ENCODE measurements around the gene VSIG4.

Gene VSIG4

DNA sequence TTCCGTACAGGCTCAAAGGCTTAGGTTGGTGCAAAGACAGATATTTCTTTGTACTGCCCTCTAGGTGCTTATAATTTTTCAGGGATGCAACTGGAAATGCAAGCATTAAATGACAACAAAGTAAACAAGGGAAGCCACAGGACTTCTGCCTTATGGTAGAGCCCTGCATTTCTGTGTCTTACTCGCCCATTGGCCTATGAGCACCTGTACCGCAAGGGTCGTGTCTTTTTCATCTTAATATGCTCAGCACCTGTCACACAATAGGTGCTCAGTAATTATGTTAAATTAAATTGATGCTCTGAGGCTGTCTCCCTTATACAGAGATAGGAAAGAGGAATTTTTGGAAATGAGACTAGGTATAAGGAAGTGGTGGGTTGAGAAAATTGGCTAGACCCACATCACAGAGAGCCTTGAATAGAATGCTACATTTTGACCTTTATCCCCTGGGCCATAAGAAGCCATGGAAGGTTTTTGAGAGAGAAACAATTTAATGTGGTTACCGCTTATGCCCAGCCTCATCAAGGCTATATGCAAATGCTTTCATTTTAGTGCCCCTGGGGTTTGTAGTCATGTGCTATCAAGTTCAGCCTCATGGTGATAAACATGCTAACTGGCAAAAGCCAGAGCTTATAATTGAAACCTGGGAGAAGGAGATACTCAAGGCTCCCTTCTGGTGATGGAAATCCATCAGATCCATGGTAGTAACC is 16.3 kb downstream of the VSIG4 start:
- DNase-seq (ENCODE audit: low spot score) = no peak

DNA sequence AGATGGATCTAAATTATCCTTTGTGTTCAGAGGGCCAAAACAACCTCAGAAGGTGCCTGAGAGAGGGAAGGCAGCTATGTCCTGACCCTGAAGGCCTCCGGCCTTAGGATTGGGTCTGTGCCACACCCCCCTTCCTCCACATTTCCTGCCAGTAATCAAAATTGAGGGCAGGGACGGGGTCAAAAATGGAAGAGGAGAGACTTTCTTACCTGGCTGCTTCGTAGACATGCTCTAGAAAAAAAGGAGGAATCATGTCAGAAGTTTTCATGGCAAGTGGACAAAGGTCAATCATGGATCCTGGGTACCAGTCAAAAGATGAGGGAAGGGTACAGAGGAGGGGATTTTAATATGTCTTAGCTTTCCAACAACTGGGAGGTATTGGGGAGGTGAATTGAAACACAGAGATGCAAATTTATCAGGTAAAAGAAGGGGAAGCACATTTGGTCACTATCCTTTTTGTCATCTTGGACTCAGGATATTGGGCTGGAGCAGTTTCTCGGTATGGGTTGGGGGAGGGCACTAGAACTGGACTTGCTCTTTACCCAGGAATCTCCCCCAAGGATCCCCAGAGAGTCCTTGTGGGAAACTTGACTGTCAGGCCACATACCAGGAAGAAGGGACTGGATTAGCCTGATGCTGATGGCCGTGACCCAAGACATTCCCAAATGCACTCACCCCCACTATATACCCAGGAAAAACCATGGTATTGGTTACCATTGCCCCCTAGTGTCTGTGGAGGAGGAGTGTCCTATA is 17.1 kb downstream of the VSIG4 start:
- DNase-seq (ENCODE audit: low spot score) = no peak

DNA sequence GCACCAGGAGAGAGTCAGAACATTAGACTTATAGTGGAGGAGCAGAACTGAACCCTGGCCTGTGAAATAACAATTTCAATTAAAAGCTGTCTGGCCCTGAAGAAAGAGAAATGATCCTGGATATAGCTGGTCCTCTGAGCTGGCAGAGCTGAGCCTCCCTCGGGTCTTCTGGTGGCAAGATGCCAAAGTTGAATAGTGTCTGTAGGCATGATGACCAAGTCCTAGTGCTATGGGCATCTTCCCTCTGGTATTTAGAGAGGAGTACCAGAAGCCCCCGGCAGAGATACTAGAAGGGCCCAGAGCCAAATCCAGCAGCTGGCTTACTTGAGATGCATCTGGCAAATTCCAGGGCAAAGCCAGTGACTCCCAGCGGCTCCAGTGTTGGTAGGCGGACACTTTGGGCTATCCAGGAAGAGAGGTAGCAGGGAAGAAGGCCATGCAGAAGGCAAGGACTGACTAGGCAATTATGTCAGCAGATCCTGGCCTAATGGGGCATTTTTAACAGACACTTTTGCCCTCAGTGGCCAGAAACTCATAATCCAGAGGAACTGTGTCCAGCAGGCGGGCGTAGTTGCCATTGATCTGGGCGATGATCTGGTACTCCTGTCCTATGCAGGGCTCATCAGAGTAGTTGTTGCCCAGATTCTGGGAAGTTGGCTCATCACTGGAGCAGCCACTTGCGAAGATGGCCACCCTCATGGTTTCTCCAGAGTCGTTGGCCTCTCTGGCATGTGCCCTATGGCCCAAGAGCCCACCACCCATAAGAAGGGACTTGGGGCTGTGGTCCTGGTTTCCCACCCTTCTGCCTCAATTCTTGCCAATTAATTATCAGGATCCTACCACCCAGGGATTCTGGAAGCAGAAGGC is 17.9 kb downstream of the VSIG4 start:
- DNase-seq (ENCODE audit: low spot score) = no peak

DNA sequence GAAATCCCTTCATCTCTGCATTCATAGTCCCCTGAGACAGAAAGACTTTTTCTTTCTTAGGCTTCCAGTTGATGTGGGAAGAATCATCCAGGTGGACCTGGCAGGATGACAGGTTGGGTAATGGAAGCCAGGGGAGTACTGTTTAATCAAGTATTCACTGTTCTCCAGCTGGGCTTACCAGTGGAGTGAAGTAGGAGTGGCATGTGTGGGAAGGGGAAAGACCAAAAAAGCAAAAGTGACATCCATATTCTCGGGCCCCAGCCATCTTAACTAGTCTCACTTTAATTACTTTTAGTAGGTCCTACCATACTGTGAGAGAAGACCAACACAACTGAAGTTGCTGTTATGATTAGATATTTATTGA is 18.5 kb downstream of the VSIG4 start:
- no peak for DNase-seq (ENCODE audit: low spot score)

DNA sequence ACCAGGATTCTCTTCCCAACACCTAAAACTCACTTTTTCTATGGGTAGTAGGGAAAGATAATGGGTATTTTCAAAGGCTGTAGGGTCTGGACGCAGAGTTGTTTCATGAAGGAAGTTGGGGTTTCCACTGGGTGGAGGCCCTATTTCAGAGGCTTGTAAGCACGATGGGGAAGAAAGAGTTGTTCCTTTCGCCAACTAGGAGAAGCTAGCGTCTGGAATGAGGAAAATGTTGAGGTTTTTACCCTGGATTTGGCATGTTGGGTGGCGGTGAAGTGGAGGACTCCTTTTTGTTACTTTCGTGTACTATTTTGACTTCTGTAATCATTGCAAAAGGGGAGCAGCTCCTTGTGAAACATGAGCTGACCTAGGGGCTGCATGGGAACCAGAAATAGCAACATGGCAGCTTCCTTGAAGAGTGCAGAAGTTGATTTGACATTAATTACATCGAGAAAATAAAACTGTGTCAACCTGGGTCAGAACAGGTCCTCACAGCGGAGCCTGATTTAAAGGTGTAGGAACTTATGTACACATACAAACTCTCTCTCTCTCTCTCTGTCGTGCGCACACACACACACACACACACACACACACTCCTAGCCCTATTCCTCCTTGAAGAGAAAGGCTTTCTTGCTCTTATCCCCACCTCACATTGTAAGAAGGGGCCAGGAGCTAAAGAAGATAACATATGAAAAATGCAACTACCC is 19.1 kb downstream of the VSIG4 start:
- no peak for DNase-seq (ENCODE audit: low spot score)

DNA sequence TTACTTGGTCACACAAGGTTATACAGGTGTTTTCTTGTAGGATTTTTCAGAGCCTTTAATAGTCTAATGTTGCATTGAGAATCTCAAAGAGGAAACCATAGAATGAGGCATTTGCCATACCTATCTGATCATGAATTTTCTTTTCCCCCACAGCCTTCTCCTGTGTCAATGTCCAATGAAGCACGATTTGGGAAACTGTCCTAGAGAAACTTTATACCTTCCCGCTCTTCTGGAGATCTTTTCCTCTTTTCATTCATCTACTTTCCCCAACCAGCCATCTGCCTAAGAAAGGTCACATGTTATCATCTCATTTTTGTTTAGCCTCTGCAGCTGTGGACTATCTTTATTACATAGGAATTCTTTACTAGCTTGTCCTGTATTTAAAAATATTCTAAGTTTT is 19.9 kb downstream of the VSIG4 start:
- no peak for DNase-seq (ENCODE audit: low spot score)

DNA sequence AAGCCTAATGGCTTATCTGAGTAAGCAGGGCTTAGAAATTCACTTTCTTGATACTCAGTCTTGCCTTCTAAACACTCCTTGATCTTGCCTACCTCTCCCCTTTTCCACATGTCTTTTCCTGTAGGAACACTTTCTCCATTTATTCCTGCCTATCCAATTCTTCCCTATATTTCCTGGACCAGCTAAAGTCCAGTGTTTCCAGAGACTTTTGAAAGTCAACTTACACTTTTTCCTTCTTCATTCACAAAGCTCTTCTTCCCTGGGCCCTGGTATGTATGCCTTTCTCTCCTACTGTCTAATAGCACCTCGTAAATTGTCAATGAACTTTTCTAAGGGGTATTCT is 20.6 kb downstream of the VSIG4 start:
- no peak for DNase-seq (ENCODE audit: low spot score)

DNA sequence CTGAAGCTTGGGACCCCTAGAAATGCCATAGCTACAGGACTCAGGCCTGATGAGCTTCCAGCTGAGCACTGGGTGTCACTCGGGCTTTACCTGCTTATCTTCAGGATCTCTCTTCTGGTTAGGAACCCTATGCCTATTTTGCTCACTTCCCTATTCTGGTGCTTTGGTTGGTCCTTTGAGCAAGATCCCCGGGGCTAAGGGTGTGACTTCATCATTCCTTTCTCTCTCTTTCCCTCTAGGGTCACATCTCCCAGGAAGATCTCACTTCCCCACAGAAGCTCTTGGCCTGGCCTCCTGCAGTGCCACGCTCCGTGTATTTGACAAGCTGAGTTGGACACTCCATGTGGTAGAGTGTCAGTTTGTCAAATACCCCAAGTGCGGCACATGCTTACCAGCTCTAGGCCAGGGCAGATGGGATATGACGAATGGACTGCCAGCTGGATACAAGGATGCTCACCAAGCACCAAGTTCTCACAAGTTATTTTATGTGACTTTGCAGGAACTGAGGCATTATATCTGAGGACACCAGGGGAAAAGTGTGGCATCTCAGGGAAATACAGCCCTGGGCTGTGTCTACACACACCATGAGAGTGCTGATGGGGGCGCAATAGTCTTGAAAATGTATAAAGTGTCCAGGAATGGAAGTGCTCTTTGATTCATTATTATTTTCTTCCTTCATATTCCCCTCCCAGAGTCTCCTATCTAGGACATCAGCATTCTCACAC is 21.1 kb downstream of the VSIG4 start:
- DNase-seq (ENCODE audit: low spot score) = no peak

DNA sequence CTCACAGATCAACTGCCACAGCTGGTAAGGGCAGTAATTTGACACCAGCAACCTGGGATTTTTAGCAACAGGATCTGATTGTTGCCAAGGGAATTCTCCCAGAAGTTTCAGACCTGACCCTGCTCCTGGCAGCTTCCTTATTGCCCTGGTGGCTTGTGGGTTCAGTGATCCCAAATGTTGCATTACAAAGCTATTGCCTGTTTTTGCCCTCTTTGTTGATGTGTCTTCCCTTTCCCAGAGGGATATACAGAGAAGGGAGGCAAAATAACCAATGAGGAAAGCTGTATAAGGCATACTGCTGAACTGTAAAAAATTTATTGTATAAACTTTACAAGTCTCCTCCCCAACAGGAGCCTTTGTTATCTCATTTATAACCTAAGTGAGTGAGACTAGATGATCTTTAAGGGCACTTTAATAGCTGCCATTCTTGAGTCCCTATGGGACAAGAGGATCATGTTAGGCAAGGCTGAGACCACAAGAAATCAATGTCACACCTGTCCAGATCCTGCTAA is 22.2 kb downstream of the VSIG4 start:
- no peak for DNase-seq (ENCODE audit: low spot score)

DNA sequence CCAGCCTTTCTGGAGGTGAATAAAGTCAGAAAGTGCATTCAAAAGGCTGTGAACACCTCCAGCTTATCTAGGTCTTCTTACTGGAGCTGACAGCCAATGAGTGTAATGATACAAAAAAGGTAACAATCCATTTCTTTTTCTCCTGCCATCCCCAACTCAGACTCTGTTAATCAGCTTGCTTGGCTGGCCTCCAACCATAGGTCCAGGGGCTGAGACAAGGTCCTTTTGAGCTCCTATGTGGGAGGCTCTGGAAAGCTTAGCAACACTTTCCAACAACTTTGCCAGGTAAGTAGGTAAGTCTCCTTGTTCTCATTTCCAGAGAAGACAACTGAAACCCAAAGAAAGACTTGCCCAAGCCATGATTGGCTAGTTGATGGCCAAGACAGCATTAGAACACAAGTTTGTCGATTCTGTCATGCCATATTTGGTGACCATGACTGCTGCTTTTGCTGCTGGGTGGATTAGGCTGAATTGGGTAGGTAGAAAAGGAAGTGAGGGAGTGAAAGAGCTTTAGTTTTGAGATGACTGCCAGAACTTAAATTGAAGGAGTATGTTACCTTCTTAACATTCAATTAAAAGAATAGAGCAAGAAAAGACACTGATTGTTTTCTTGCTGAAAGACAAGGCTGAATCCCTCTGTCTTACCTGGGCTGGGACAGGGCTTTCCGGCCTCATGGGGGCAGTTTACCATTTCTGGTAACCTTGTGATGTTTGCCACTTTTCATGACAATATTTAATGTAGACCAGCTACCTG is 22.8 kb downstream of the VSIG4 start:
- DNase-seq (ENCODE audit: low spot score) = no peak

DNA sequence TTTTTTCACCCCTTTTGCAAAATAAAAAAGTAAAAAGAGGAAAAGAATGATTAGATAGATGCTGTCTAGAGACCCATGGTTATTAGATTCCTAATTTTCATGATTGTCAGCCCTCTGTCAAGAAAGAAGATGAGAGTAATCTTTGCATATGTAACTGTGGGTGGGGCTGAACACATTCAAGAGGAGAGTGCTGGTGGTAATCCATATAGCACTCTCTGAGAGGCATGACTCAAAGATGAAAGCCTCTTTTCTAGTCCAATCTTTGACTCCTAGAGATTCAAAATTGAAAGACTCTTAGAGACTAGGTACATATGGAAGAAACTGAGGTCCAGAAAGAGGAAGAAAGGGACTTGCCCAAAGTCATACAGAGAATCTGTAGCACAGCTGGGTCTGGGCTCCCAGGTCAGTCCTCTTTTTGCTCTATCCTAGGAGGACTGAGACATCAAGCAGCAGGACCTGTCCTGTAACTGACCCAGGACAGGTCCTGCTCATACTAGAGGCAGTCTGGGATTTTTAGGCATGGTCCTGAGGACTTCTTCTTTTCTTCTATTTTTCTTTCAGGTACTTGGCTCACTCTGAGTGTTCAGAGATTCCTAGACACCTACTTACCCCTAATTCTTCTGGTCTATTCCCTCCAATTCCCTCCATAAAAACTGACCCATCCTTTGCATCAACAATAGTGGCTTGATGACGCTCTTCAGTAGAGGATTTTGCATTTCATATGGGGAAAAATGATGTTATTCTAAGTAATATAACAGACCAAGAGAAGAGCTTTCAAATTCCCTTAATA is 23.8 kb downstream of the VSIG4 start:
- DNase-seq (ENCODE audit: low spot score) = no peak

DNA sequence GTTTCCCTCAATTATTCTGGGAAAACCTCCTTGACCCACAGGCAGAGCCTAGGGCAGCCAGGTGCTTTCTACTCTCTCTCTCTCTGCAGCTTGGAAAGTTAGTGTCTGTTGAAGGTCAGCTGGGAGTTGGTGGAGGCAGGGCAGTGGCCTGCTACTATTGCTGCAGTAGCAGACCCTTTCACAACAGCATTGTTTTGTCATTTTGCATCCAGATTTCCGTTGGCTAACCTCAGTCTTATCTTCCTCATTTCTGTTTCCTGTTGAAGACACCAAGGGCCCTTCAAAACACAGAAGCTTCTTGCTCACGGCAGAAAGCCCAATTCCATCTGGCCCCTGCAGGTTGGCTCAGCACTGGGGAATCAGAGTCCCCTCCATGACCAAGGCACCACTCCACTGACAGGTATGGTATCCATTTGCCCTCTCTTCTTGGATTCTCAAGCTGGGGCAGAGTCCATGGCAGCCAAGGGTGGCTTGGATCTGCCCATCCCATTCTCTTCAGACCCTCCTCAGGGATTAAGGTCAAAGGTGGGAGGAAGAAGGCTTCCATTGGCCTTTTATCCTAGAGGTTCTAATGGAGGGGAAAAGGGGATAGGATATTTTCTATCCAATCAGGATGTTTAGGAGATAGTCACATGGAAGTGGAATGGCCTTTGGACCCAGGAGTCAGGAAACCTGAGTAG is 24.6 kb downstream of the VSIG4 start:
- no peak for DNase-seq (ENCODE audit: low spot score)

DNA sequence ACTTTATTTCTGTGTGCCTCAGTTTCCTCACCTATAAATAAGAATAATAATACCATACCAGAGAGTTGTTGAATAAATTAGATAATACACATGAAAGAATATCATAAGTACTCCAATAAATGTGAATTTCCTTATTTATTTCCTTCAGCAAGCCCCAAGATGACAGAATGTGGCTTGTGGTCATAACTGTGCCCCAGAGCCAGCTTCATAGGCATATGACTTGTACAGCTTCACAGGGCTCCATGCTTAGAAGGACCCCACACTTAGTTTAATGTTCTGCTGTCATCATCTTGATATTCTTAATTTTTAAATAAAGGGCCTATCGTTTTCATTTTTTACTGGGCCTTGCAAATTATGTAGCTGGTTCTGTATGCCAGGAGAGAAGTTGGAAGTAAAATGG is 25.3 kb downstream of the VSIG4 start:
- DNase-seq (ENCODE audit: low spot score) = no peak

DNA sequence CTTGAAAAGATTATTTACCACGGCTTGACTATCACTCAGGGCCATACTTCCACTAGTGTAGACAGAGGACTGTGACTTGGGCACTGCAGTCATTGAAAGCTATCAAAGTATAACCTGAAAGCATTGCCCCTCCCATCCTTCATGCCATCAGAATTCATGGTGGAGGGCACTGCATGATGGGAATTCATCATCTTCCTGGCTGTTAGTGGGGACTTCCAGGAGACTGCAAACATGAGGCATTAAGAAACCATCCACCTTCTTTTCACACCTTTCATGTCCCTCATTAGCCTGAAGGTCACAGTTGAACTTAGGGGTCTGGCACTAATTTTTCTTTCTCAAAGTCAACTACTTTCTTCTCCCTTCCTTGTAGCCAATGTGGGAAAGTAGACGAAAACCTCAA is 25.8 kb downstream of the VSIG4 start:
- no peak for DNase-seq (ENCODE audit: low spot score)

DNA sequence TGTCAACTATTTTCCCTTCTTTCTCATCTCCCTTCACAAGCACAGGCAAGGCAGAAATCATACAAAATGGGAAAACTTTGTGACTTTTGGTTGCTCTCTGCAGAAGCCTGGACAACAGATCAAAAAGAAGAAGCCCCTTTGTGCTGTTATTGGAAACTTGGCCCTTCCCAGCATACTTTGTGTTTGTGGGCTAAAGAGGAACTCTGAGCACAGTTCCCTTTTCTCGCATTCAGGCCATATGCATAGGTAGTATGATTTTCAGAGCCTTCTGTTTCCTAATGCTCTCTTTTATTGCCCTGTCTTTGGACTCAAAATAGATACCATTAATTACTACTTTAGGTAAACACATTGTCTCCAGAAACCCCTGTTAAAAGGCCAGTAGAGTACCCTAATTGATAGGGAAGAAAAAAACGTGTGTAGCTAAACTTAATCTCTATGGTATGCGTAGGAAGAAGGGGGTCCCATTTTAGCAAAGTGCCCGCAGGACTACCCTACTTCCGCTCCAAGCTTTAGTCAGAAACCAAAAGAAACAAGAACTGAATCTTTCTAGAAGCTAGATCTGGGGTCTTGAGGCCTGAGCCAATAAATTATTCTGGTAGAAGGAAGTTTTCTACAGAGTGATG is 26.6 kb downstream of the VSIG4 start:
- no peak for DNase-seq (ENCODE audit: low spot score)

DNA sequence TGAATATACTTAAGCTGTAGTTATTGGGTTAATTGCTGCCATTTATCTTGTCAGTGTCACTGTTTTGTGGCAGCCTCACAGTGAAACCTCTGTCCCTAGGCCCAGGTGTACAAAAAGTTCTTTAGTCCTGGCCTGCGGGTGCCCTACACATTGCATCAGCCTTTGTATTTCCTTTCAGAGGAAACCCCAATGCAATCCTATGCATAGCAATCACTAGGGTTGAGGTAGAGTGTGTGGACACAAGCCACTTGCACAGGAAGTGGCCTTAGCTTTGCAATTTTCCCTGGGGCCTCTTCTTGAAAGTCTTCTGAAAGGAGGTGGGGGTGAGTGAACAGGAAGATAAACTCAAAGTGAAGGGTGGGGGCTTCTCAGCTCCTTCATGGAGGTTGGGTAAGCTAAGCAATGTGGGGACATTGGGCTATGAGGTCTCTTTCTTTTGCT is 27.8 kb downstream of the VSIG4 start:
- no peak for DNase-seq (ENCODE audit: low spot score)

DNA sequence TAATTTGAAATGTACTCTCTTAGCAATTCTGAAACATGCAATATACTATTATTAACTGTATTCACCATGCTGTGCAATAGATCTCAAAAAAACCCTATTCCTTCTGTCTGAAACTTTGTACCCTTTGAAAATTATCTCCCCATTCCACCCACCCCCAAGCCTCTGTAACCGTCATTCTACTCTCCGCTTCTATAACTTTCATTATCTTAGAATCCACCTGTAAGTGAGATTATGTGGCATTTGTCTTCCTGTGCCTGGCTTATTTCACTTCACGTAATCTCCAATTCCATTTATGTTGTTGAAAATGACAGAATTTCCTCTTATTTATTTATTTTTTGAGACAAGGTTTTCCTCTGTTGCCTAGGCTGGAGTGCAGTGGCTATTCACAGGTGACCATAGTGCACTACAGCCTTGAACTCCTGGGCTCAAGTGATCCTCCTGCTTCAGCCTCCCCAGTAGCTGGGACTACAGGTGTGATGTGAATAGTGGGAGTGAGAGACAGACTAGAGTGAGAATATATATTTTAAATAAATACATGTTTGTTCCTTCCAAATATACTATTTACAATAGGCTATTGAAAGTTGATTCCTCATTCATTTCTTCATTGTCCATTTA is 30.5 kb downstream of the VSIG4 start:
- DNase-seq (ENCODE audit: low spot score) = no peak

DNA sequence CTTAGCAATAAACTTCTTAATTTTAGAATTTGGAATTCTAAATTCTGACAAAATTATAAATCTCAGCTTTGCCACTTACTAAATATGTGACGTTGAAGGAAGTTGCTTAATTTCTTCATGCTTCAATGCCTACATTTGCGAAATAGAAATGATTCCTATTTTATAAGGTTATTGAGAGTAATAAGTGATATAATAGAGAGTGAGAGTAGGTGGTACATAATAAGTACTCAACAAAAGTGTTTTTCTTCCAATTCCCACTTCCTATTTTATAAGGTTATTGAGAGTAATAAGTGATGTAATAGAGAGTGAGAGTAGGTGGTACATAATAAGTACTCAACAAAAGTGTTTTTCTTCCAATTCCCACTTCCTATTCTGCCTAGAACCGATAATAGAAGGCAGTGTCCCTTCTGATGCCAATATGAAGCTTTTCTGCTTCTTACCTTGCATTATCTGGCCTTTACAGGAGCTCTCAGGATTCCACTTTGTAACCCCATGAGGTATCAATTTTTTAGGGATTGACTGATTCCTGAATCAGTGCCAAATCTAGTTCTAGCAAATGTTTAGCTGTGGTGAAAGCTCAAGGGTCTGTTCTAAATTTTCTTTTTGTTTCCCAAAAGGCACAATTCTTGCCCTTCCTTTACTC is 31.4 kb downstream of the VSIG4 start:
- DNase-seq (ENCODE audit: low spot score) = no peak

All from ecto neural progenitor cell (in vitro differentiated cells).